GM12874 (cell line): Measurements from ENCODE around the gene BCL2A1.

ENCODE experiments used
- CTCF ChIP-seq: IDR thresholded peaks from 2 replicates; pipeline ENCODE4 v1.5.1; 2011; ENCODE audit warnings: low read depth, mild to moderate bottlenecking, control low read depth, low read length, moderate library complexity; ENCODE audit not compliant: insufficient read depth

The BCL2A1 gene

GRCh38 chr15:79933231-79933630 lies 37.8 kb downstream of the BCL2A1 start:
- no peak for TF ChIP-seq CTCF

- TF ChIP-seq CTCF: no peak
Measured at GRCh38 chr15:79932447-79932846, 38.5 kb downstream of the BCL2A1 start.

DNA sequence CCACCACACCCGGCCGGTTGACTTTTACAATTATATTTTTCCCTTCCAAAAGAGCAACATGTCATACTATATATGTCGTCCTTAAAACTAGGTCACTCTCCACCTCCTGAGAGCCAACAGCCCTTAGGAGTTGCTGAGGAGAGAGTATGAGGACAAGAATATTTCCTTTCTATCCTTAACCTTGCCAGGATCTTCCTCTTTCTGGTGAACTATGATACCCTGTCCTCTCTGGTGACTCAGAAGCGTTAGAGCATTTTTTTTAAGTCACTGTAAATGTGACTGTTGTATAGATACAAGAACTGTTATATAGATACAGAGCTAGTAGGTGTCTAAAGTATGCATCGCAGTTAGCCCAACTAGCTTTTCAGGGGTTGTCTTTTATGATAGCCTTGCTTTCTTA lies 40.5 kb downstream of the BCL2A1 start:
- no peak for TF ChIP-seq CTCF

DNA sequence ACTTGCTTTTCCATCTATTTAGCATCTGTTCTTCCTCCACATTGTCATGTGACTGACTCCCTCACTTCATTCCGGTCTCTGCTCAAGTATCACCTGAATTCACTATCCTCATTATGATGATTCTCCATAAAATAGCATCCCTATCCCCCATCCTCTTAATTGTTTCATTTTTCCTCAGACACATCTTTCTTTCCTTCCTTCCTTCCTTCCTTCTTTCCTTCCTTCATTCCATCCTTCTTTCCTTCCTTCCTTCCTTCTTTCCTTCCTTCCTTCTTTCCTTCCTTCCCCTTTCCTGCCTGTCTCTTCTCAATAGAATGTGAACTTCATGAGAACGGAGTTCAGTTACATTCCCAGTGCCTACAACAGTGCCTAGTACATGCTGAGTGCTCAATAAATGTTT lies 41.6 kb downstream of the BCL2A1 start:
- no peak for TF ChIP-seq CTCF

- TF ChIP-seq CTCF: no peak
Measured at GRCh38 chr15:79924379-79924778, 46.6 kb downstream of the BCL2A1 start.

- no peak for TF ChIP-seq CTCF
Measured at GRCh38 chr15:79923515-79924169, 47.4 kb downstream of the BCL2A1 start.

DNA sequence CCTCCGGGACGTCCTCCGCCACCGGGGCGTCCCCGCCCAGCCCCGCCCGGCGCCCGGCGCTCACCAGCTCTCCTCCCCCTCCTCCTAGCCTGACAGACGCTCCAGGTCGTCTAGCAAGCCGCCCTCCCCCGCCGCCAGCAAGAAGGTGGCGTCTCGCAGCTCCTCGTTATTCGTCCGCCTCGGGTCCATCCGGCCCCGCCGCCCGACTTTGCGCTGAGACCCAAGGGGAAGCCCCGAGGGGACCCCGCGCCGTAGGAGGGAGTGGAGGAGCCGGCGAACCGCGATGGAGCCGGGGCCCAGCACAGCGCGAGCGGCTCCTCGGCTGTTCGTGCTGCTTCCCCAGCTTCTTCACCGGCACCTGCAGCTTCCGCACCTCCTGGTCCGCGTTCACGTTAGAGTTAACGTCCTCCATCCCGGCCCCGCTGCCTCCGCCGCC lies 47.9 kb downstream of the BCL2A1 start:
- TF ChIP-seq CTCF: no peak
